ENCODE data around the gene SLC9A9.

GRCh38 chr3:143895805-143896204, 47.5 kb upstream of the SLC9A9 start:
- TF ChIP-seq CTCF (IDR thresholded peaks at IDR 0.05), result no peak
- no peak for TF ChIP-seq POLR2A (IDR thresholded peaks at IDR 0.05)

All from prostate gland (tissue), 2 donors.